Fibroblast of mammary gland (primary cell): ENCODE measurements around the gene NUTM2B.
"Not testable (repeated sequence)": the region's sequence is repeated elsewhere in the genome, so short reads cannot be mapped to it uniquely, and the experiment has no call there.

Experiments used
- DNase-seq: peaks from one replicate; pipeline ENCODE4 v3.0.0-alpha.2; 2010; ENCODE audit warnings: low read depth
- H3K4me3 ChIP-seq: 2 replicates; pipeline ENCODE4 v1.5.1; 2011; ENCODE audit warnings: low read depth, mild to moderate bottlenecking, low read length, moderate library complexity; ENCODE audit not compliant: control insufficient read depth

The NUTM2B gene

GRCh38 chr10:79702927-79703326 lies at the start of gene NUTM2B:
NUTM2B (plus strand) TSS chr10:79703227; CDS start chr10:79703610, 383 bp downstream.
- H3K4me3 ChIP-seq, DNase-seq: not testable (repeated sequence)

GRCh38 chr10:79663287-79663686 lies 39.7 kb upstream of the NUTM2B start:
- DNase-seq, H3K4me3 ChIP-seq: not testable (repeated sequence)

- not testable (repeated sequence) for DNase-seq, H3K4me3 ChIP-seq
These were observed 38.3 kb upstream of the NUTM2B start for GRCh38 chr10:79664686-79665085.

GRCh38 chr10:79669248-79669788 lies 33.7 kb upstream of the NUTM2B start:
- not testable (repeated sequence) for DNase-seq, H3K4me3 ChIP-seq

GRCh38 chr10:79674878-79675277 lies 28.1 kb upstream of the NUTM2B start:
- not testable (repeated sequence) for H3K4me3 ChIP-seq
- peak; percentile 38 for DNase-seq

GRCh38 chr10:79683026-79683883 lies 19.8 kb upstream of the NUTM2B start:
- DNase-seq, H3K4me3 ChIP-seq: not testable (repeated sequence)

- not testable (repeated sequence) for H3K4me3 ChIP-seq, DNase-seq
These were observed 18.9 kb upstream of the NUTM2B start for GRCh38 chr10:79683884-79684720.

- not testable (repeated sequence) for H3K4me3 ChIP-seq, DNase-seq
These were observed 17.9 kb upstream of the NUTM2B start for GRCh38 chr10:79685044-79685685.

- not testable (repeated sequence) for DNase-seq, H3K4me3 ChIP-seq
These were observed 16.4 kb upstream of the NUTM2B start for GRCh38 chr10:79686595-79686994.

GRCh38 chr10:79687406-79688150 lies 15.4 kb upstream of the NUTM2B start:
- H3K4me3 ChIP-seq, DNase-seq: not testable (repeated sequence)

- DNase-seq, H3K4me3 ChIP-seq: not testable (repeated sequence)
These were observed 14.2 kb upstream of the NUTM2B start for GRCh38 chr10:79688798-79689197.

GRCh38 chr10:79696596-79696995 lies 6.4 kb upstream of the NUTM2B start:
- not testable (repeated sequence) for DNase-seq, H3K4me3 ChIP-seq

- not testable (repeated sequence) for H3K4me3 ChIP-seq, DNase-seq
These were observed 5.9 kb upstream of the NUTM2B start for GRCh38 chr10:79697141-79697540.

GRCh38 chr10:79700381-79700944 lies 2.6 kb upstream of the NUTM2B start:
- H3K4me3 ChIP-seq, DNase-seq: not testable (repeated sequence)

GRCh38 chr10:79707017-79707416 lies 4.0 kb downstream of the NUTM2B start:
- DNase-seq, H3K4me3 ChIP-seq: not testable (repeated sequence)

- not testable (repeated sequence) for H3K4me3 ChIP-seq, DNase-seq
These were observed 11.9 kb downstream of the NUTM2B start for GRCh38 chr10:79714976-79715375.

GRCh38 chr10:79716917-79717579 lies 14.0 kb downstream of the NUTM2B start:
- DNase-seq, H3K4me3 ChIP-seq: not testable (repeated sequence)
